VCaP (cell line): Measurements from ENCODE around the gene SLX9.

Experiments
- H3K27ac ChIP-seq: fragments of 450-650 bp; 2 replicates; pipeline ENCODE4 v1.5.1; 2017
- TF ChIP-seq, protein P1 (sequence below): fragments of 450-650 bp; conservative IDR thresholded peaks from 2 replicates; pipeline ENCODE4 v1.5.1; 2017; ENCODE audit warnings: mild to moderate bottlenecking, moderate library complexity

The SLX9 gene

GRCh38 chr21:44919111-44919912, 20.5 kb upstream of the SLX9 start:
- TF ChIP-seq, protein P1, sequence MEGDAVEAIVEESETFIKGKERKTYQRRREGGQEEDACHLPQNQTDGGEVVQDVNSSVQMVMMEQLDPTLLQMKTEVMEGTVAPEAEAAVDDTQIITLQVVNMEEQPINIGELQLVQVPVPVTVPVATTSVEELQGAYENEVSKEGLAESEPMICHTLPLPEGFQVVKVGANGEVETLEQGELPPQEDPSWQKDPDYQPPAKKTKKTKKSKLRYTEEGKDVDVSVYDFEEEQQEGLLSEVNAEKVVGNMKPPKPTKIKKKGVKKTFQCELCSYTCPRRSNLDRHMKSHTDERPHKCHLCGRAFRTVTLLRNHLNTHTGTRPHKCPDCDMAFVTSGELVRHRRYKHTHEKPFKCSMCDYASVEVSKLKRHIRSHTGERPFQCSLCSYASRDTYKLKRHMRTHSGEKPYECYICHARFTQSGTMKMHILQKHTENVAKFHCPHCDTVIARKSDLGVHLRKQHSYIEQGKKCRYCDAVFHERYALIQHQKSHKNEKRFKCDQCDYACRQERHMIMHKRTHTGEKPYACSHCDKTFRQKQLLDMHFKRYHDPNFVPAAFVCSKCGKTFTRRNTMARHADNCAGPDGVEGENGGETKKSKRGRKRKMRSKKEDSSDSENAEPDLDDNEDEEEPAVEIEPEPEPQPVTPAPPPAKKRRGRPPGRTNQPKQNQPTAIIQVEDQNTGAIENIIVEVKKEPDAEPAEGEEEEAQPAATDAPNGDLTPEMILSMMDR: no peak

DNA sequence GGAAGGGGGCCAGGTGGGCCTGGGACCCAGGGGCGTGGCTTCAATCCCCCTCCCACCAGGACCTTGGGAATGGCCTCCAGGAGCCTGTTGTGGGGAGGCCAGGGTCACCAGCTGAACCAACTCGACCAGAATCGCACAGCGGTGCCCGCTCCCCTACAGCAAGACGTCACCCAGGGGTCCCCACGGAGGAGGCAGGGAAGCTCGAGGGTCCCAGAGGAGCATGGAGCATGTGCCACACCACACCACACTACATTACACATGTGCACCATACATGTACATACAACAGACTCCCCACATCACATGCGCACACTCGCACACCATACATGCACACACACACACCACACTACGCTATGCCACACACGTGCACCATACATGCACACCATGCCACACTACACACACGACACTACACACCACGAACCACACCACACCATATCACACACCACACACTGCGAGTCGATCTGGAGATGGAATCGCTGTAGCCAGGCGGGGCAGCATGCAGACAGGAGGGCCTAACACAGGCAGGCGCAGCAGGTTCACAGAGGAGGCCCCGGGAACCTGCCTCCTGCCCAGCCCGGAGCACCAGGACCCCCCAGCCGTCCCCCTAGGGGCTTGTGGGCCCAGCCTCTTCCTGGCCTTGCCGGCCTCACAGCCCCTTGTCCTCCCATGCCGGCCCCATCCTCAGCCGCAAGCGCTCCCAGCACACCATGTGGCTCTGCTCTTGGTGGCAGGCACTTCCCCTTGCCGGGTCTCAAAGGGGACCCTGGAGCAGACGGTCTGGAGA, 19.7 kb upstream of the SLX9 start:
- TF ChIP-seq, protein P1: no peak
- H3K27ac ChIP-seq: no peak overlapping the region

More at GRCh38 chr21:44919111-44919912, 20.5 kb upstream of the SLX9 start:
- no peak overlapping the region for H3K27ac ChIP-seq

DNA sequence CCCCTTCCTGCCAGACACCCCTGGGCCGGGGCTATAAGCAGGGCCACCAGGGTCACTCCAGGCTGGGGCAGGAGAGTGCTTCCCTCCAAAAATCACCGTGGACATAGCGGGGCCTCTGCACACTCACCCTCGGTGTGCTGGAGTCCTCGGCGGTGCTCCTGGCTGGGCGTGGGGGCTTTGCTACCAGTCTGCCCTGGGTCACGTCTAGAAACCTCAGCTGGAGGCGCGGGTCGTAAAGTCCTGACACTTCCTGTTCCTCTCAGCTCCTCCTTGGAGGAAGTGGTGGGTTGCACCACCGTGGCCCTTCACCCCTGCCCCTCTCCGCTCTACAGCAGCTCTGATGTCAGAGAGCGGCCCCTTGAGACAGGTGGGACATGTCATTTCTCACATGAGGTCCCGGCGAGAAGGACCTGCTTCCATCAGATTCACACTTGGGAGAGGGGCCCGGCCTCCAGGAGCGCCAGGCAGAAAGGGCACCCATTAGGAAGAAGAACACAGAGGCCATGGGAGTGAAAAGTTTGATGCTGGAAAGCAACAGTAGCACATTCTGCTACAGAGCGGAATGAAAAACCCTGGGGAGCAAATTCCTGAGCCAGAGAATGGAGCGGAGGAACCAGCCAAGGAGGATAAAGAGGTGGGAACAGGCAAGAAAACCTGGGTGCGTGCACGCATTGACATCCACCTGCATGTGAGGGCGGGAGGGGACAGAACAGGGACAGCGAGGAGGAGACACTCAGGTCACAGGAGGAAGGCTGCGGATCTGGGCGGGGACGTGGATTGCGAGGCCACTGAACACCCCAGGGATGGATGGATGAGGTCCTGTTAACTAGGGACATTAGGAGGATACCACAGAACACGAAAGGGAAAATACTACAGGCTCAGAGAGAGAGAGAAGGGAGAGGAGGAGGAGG, 18.9 kb upstream of the SLX9 start, which contains the start of gene ITGB2:
TSS of gene ITGB2 (minus strand) at position 206 of the 911 bp plus-strand sequence. CDS start 10,117 bp downstream, outside the sequence.
- TF ChIP-seq, protein P1: no peak
- H3K27ac ChIP-seq: no peak within 1 kb of the TSS

DNA sequence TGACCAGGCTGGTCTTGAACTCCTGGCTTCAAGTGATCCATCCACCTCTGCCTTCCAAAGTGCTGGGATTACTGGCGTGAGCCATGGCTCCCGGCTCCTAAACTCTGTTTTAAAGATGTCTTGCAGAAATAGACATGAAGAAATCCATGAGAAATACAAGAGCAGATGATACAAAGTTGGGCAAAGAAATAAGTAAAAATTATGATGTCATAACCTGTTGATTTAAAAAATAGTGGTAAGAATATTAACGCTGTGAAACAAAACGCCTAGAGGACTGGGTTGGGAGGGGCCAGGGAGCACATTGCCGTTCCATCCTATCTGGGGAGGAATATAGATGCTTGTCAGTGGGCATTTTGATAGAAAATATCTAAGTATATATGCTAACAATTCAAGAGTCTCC, 17.9 kb upstream of the SLX9 start:
- TF ChIP-seq, protein P1: no peak
- no peak overlapping the region for H3K27ac ChIP-seq

DNA sequence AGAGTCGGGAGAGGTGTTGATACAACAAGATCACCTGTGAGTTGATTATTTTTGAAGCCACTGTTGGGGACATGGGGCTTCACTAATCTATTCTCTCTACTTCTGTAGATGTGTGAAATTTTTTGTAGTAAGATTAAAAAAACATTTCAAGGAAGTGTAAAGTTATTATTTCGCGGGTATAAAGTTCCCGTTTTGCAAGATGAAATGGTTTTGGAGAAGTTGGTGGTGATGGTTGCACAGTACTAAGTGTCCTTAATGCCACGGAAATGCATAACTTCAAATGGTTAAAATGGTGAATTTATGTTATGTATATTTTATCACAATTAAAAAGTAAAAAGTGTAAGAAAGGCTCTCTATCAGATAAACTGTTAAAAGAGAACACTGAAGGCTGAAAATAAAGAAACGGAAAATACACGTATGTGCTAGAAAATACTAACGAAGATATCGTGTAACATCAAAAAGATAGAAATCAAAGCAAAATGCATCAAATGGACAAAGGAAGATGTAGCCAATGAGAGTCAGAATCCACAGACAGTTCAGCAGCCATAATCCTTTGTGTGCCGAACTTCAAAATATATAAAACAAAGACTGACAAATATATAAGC, 16.2 kb upstream of the SLX9 start:
- no peak overlapping the region for H3K27ac ChIP-seq
- TF ChIP-seq, protein P1: no peak

- TF ChIP-seq, protein P1: no peak
- H3K27ac ChIP-seq: no peak overlapping the region
These were observed 15.0 kb upstream of the SLX9 start for GRCh38 chr21:44924606-44925377.
